Measurements from ENCODE around the gene GGT5. TPM values are rescaled to one million over a fixed set of nuclear protein-coding genes. Genes with fewer than 3 reads are reported as not detected.
"Not testable (repeated sequence)": the region's sequence is repeated elsewhere in the genome, so short reads cannot be mapped to it uniquely, and the experiment has no call there.

Gene GGT5
- total and polyA plus RNA-seq, 12 donors, result 4.3 to 67.4 (median 13.1) TPM

DNA sequence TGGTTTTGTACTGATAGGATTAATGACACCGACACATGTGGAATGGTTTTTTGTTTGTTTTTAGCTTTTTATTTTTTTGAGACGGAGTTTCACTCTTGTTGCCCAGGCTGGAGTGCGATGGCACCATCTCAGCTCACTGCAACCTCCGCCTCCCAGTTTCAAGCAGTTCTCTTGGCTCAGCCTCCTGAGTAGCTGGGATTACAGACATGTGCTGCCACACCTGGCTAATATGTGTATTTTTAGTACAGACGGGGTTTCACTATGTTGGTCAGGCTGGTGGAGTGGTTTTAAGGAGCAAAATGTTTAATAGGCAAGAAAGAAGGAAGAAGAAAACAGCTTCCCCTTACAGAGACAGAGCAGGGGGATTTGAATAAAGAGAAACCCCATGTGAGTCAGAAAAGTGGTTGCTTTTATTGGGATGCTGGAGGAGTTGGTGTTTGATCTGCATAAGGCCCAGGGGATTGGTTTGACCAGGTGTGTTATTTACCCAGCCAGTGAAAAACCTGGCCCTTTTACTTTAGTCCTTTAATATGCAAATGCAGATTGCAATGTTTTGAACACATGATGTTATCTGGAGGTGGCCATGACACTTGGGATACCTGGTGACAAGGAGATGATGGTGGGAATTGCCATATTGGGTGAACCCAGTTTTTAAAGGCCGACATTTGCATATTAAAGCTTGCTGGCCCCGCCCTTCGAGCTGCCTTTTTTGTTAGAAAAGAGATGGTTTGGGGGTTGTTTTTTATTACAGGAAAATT is 39.3 kb downstream of the GGT5 start:
- H3K27me3 ChIP-seq, result no peaks in the 10 kb centered on the region
- no peaks in the 10 kb centered on the region for H3K36me3 ChIP-seq
- H3K4me3 ChIP-seq, result no peak overlapping the region
- DNase-seq, result no peak
- ATAC-seq, result no peak
- intact Hi-C loops (cut with DNase I), result loop anchor here in 3 of 10 donors (5.0 kb wide), 2 partner anchors 37 to 42 kb away; partner anchors contain the start of gene GGT5 (in 2 of the 3)
- H3K27ac ChIP-seq, result peak overlapping the region in 2 of 10 donors; percentile 87 to 94
- 95 to 96% methylated on average over 8 of the region's 8 CpGs for WGBS, 2 donors
- no peak for TF ChIP-seq CTCF (IDR thresholded peaks at IDR 0.05)
- peaks cover 6 to 51% (median 26%) of the 10 kb centered on the region in 9 donors for H3K4me1 ChIP-seq
- H3K9me3 ChIP-seq, result peaks cover 0 to 8% (median 0%) of the 10 kb centered on the region in 11 donors

DNA sequence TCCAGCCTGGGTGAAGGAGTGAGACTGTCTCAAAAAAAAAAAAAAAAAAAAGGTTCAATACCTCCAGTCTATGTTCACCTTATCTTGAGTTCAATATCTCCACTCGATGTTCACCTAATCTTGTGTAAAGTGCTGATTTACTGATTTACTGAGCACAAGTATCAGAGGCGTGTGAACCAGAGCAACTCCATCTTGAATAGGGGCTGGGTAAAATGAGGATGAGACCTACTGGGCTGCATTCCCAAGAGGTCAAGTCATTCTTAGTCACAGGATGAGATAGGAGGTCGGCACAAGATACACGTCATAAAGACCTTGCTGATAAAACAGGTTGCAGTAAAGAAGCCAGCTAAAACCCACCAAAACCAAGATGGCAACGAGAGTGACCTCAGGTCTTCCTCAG is 41.0 kb downstream of the GGT5 start:
- H3K27ac ChIP-seq, ATAC-seq, H3K9me3 ChIP-seq, H3K27me3 ChIP-seq, H3K4me3 ChIP-seq, DNase-seq, H3K36me3 ChIP-seq: not testable (repeated sequence)
- peaks cover 6 to 44% (median 24%) of the 10 kb centered on the region in 9 donors for H3K4me1 ChIP-seq
- intact Hi-C loops (cut with DNase I), result loop anchor here in 1 of 10 donors (5.0 kb wide), 1 partner anchor 38 kb away; no protein-coding TSS in a partner anchor
- 77 to 79% methylated on average over 5 of the region's 5 CpGs for whole genome bisulfite sequencing, 2 donors

- Histone ChIP-seq H3K4me1 (peaks cover 1 to 43% (median 9%) of the 10 kb centered on the region in 9 donors), H3K27ac (no peak overlapping the region), H3K27me3 (no peaks in the 10 kb centered on the region), H3K9me3 (peaks cover 0 to 8% (median 0%) of the 10 kb centered on the region in 11 donors), H3K4me3 (no peak overlapping the region), H3K36me3 (no peaks in the 10 kb centered on the region)
- intact Hi-C loops (cut with DNase I), result loop anchor here in 1 of 10 donors (5.0 kb wide), 1 partner anchor 40 kb away; no protein-coding TSS in a partner anchor
- DNase-seq, result no peak
- TF ChIP-seq CTCF (IDR thresholded peaks at IDR 0.05), result no peak
- no peak for ATAC-seq
- WGBS, 2 donors, result 94 to 96% methylated on average over 26 of the region's 26 CpGs
Measured at GRCh38 chr22:24201681-24202614, 42.9 kb downstream of the GGT5 start.

DNA sequence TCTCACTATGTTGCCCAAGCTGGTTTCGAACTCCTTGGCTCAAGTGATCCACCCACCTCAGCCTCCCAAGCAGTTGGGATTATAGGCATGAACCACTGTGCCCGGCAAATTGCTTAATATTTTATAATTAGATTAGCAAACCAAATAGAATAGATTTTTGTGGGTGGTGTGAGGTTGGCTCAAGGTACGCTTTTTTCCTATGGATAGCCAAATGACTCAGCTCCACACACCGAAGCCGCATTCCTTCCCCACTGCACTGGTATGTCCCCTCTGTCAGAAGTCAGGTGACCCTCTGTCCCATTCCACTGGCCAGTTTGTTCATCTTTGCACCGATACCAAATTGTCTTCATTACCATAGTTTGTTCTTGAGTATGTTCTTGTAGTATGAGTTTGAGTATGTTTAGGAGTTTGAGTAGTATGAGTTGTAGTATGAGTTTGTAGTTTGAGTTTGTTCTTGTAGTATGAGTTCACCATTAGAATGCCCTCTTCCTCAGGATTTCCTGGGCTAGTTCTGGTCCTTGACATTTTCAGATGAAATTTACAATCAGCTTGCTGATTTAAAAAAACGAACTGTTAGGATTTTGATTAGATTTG is 44.2 kb downstream of the GGT5 start:
- ATAC-seq (no peak), DNase-seq (no peak)
- Histone ChIP-seq H3K9me3 (peaks cover 0 to 8% (median 0%) of the 10 kb centered on the region in 11 donors), H3K27me3 (no peaks in the 10 kb centered on the region), H3K27ac (no peak overlapping the region), H3K36me3 (no peaks in the 10 kb centered on the region), H3K4me1 (peaks cover 0 to 33% (median 5%) of the 10 kb centered on the region in 9 donors), H3K4me3 (no peak overlapping the region)
- intact Hi-C loops (cut with DNase I), result loop anchor here in 1 of 10 donors (5.0 kb wide), 1 partner anchor 42 kb away; no protein-coding TSS in a partner anchor
- WGBS, 2 donors, result 73 to 84% methylated on average over 7 of the region's 7 CpGs
- no peak for TF ChIP-seq CTCF (IDR thresholded peaks at IDR 0.05)
